ENCODE measurements around the gene CCDC171. TPM values are rescaled to one million over a fixed set of nuclear protein-coding genes. Genes with fewer than 3 reads are reported as not detected.

Gene CCDC171
- total and polyA plus RNA-seq, 2 of the 13 experiments (the other 11 are each of a cell fraction or from before 2014, with no cell fraction given): 0.95 to 2.5 TPM

DNA sequence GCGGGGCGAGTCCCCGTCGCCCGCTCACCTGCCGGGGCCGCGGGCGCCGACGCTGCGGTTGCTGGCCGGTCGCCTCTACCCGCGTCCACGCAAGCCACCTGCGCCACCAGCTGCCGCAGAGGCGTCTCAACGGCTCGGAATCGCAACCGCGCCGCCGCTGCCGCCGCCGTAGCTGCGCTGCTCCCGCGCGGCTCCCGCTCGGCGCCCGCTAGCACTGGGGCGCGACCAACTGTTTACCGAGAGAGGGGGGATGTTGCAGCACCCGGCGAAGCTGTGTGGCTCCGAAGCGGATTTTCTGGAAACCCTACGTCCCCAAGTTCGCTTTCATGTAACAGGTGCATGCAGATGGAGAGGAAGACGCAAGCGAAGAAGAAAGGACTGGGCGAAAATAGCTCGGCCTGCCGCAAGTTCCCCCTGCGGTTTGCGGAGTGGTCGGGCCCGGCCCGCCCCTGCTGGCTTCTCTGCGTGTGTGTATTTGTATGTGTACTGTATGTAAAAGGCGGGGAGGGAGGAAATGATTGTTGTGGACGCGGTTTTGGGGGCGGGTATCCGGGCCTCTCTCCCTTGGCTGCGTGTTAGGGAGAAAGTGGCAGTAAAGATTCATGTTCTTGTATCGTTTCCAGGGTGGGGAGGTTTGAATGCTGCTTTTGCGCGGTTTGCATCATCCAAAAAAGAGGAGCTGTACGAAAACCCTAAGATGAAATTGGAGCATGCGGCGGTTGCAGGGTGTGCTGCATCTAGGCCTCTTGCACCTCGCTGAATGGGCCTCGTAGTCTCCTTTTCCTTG is 41.9 kb upstream of the CCDC171 start, which contains the start of gene PSIP1 (continued):
- TF ChIP-seq TAF1 (CRISPR knock-in tag; IDR thresholded peaks at IDR 0.05): peak; percentile 86
- no peak for TF ChIP-seq GZF1 (CRISPR knock-in tag; IDR thresholded peaks at IDR 0.05)
- no peak for TF ChIP-seq FOSL2 (CRISPR knock-in tag; IDR thresholded peaks at IDR 0.05)
- no peak for TF ChIP-seq ZNF33A (CRISPR knock-in tag; IDR thresholded peaks at IDR 0.05; ENCODE audit: borderline replicate concordance)
- TF ChIP-seq ZNF570 (CRISPR knock-in tag; IDR thresholded peaks at IDR 0.05; ENCODE audit: borderline replicate concordance): 0 out of 2 replicates have a peak, but pooled peaks have one; percentile 31
- TF ChIP-seq ZNF589 (CRISPR knock-in tag; conservative IDR thresholded peaks at IDR 0.05): 0 out of 2 replicates have a peak, but pooled peaks have one; percentile 58
- no peak for TF ChIP-seq SMC3 (IDR thresholded peaks at IDR 0.05; ENCODE audit: low read length)
- TF ChIP-seq ZBTB20 (CRISPR knock-in tag; IDR thresholded peaks at IDR 0.05; ENCODE audit: borderline replicate concordance, low read depth): peak; percentile 48; the same call in 1 of the 2 replicates
- TF ChIP-seq ZSCAN12 (CRISPR knock-in tag; IDR thresholded peaks at IDR 0.05): no peak
- no peak; the same call in 1 of the 2 replicates for TF ChIP-seq SIN3A (IDR thresholded peaks at IDR 0.05; ENCODE audit: borderline replicate concordance, low read depth, low read length)
- no peak for TF ChIP-seq ZBTB7B (CRISPR knock-in tag; IDR thresholded peaks at IDR 0.05)
- no peak for TF ChIP-seq ZNF672 (CRISPR knock-in tag; IDR thresholded peaks at IDR 0.05)
- TF ChIP-seq ZNF3 (CRISPR knock-in tag; IDR thresholded peaks at IDR 0.05): no peak
- TF ChIP-seq BRF2 (CRISPR knock-in tag; IDR thresholded peaks at IDR 0.05): peak; percentile 29; the same call in 1 of the 2 replicates
- no peak for TF ChIP-seq CREBL2 (CRISPR knock-in tag; IDR thresholded peaks at IDR 0.05; ENCODE audit: borderline replicate concordance)
- TF ChIP-seq ZMYM4 (CRISPR knock-in tag; IDR thresholded peaks at IDR 0.05): peak; percentile 57
- 0 out of 2 replicates have a peak, but pooled peaks have one; percentile 26 for TF ChIP-seq KAT8 (CRISPR knock-in tag; IDR thresholded peaks at IDR 0.05)
- TF ChIP-seq, protein P1, sequence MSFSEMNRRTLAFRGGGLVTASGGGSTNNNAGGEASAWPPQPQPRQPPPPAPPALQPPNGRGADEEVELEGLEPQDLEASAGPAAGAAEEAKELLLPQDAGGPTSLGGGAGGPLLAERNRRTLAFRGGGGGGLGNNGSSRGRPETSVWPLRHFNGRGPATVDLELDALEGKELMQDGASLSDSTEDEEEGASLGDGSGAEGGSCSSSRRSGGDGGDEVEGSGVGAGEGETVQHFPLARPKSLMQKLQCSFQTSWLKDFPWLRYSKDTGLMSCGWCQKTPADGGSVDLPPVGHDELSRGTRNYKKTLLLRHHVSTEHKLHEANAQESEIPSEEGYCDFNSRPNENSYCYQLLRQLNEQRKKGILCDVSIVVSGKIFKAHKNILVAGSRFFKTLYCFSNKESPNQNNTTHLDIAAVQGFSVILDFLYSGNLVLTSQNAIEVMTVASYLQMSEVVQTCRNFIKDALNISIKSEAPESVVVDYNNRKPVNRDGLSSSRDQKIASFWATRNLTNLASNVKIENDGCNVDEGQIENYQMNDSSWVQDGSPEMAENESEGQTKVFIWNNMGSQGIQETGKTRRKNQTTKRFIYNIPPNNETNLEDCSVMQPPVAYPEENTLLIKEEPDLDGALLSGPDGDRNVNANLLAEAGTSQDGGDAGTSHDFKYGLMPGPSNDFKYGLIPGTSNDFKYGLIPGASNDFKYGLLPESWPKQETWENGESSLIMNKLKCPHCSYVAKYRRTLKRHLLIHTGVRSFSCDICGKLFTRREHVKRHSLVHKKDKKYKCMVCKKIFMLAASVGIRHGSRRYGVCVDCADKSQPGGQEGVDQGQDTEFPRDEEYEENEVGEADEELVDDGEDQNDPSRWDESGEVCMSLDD (CRISPR knock-in tag; IDR thresholded peaks at IDR 0.05; ENCODE audit: borderline replicate concordance): no peak
- TF ChIP-seq THRA (CRISPR knock-in tag; IDR thresholded peaks at IDR 0.05; ENCODE audit: borderline replicate concordance): no peak; the same call in 1 of the 2 replicates
- TF ChIP-seq HNF4G (IDR thresholded peaks at IDR 0.05; ENCODE audit: borderline replicate concordance, low read depth, low read length): no peak
- 0 out of 2 replicates have a peak, but pooled peaks have one; percentile 44 for TF ChIP-seq HNF4G (CRISPR knock-in tag; IDR thresholded peaks at IDR 0.05; ENCODE audit: borderline replicate concordance, low read depth)

All from HepG2 (cell line).